ENCODE results near the gene RXRB.

- TF ChIP-seq GATA2 (IDR thresholded peaks at IDR 0.05; ENCODE audit: low read depth, low read length) (no peak), GATA3 (IDR thresholded peaks at IDR 0.05; ENCODE audit: low read depth, low read length) (no peak)
Measured at GRCh38 chr6:33164665-33165373, 35.6 kb downstream of the RXRB start.
